Measurements from ENCODE around the gene ATAD3B. TPM values are rescaled to one million over a fixed set of nuclear protein-coding genes. Genes with fewer than 3 reads are reported as not detected.

ATAD3B gene
- polyA plus RNA-seq, 3 donors, result 2.3 to 23.3 (median 2.3) TPM

DNA sequence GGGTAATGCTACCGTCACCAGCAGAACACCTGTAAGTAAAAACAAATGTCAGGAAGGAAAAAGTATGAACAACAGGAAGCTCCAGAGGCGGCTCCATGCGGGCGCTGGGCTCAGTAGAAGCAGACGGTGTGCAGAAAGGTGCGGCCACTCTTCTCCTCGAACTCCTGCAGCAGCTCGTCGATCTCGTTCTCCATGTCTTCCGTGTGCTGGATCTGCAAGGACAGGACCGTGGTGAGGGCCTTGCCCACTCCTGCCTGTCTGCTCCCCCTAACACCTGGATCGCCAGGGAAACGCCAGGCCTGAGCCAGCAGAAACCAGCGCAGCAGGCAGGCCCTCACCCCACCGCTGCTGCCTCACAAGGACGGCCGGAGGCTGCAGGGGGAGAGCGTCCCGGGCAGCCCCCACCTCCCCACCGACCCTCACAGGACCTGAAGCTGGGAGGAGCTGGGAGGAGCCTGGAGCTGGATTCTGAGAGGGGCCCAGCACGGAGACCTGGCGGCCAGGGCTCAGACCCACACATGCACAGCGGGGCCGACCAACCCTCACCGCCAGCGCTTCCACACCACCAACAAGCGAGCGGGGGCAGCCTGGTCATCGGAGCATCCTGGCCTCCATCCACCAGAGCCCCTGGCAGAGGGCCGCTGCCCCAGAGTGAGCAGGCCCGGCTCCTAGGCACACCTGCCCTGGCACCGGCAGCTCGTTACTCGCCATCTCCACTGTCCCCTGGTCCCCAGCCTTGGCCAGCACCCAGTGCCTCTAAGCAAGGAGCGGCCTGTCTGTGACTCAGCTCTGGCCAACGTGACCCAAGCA, 70.6 kb downstream of the ATAD3B start:
- H2AFZ ChIP-seq (ENCODE audit: insufficient read depth, low read depth, low read length, poor library complexity, severe bottlenecking), result no peak overlapping the region
- H3K9ac ChIP-seq (ENCODE audit: insufficient read depth, low read length, poor library complexity, severe bottlenecking), result no peak overlapping the region
- H3K36me3 ChIP-seq (replicated peaks in 1 of 2; ENCODE audit: control insufficient read depth in 1 of 2, insufficient read depth in 2 of 2, low read length in 2 of 2), result peaks cover 37 to 46% of the 10 kb centered on the region in 2 donors
- H4K20me1 ChIP-seq (ENCODE audit: insufficient read depth, low read length), result peaks cover 12% of the 10 kb centered on the region
- TF ChIP-seq, protein P1, sequence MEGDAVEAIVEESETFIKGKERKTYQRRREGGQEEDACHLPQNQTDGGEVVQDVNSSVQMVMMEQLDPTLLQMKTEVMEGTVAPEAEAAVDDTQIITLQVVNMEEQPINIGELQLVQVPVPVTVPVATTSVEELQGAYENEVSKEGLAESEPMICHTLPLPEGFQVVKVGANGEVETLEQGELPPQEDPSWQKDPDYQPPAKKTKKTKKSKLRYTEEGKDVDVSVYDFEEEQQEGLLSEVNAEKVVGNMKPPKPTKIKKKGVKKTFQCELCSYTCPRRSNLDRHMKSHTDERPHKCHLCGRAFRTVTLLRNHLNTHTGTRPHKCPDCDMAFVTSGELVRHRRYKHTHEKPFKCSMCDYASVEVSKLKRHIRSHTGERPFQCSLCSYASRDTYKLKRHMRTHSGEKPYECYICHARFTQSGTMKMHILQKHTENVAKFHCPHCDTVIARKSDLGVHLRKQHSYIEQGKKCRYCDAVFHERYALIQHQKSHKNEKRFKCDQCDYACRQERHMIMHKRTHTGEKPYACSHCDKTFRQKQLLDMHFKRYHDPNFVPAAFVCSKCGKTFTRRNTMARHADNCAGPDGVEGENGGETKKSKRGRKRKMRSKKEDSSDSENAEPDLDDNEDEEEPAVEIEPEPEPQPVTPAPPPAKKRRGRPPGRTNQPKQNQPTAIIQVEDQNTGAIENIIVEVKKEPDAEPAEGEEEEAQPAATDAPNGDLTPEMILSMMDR (IDR thresholded peaks at IDR 0.05), result no peak
- H3K27ac ChIP-seq (ENCODE audit: low read depth in 1 of 2, low read length in 2 of 2), result no peak overlapping the region
- no peaks in the 10 kb centered on the region for H3K79me2 ChIP-seq (ENCODE audit: insufficient read depth, low read length)
- Mint-ChIP-seq H3K27ac (peak overlapping the region in 1 of 7 donors; percentile 53), H3K9me3 (peaks cover 0 to 5% (median 0%) of the 10 kb centered on the region in 7 donors), H3K4me3 (no peak overlapping the region), H3K27me3 (ENCODE audit: low read depth in 3 of 3) (peaks cover 4 to 28% (median 17%) of the 10 kb centered on the region in 3 donors), H3K36me3 (peaks cover 33 to 44% of the 10 kb centered on the region in 2 donors), H3K4me1 (no peaks in the 10 kb centered on the region)
- peaks cover 0 to 20% of the 10 kb centered on the region in 2 donors for H3K27me3 ChIP-seq (ENCODE audit: control insufficient read depth in 2 of 2, insufficient read depth in 2 of 2, low read length in 2 of 2)
- H3K4me1 ChIP-seq (ENCODE audit: control insufficient read depth in 1 of 2, insufficient read depth in 2 of 2, low read length in 2 of 2), result peaks cover 0 to 7% of the 10 kb centered on the region in 2 donors
- H3K4me2 ChIP-seq (replicated peaks; ENCODE audit: extremely low read depth, low read length, poor library complexity, severe bottlenecking), result no peak overlapping the region
- no peaks in the 10 kb centered on the region for H3K9me3 ChIP-seq (replicated peaks in 1 of 2; ENCODE audit: control insufficient read depth in 1 of 2, insufficient read depth in 1 of 2, low read length in 2 of 2)
- 92% methylated on average over 25 of the region's 37 CpGs for WGBS (ENCODE audit: insufficient coverage)
- no peak for DNase-seq
- no peak overlapping the region for H3K4me3 ChIP-seq (replicated peaks in 1 of 3; ENCODE audit: low read depth in 2 of 3, low read length in 3 of 3)
- intact Hi-C loops (cut with micrococcal nuclease), result no loop called here

DNA sequence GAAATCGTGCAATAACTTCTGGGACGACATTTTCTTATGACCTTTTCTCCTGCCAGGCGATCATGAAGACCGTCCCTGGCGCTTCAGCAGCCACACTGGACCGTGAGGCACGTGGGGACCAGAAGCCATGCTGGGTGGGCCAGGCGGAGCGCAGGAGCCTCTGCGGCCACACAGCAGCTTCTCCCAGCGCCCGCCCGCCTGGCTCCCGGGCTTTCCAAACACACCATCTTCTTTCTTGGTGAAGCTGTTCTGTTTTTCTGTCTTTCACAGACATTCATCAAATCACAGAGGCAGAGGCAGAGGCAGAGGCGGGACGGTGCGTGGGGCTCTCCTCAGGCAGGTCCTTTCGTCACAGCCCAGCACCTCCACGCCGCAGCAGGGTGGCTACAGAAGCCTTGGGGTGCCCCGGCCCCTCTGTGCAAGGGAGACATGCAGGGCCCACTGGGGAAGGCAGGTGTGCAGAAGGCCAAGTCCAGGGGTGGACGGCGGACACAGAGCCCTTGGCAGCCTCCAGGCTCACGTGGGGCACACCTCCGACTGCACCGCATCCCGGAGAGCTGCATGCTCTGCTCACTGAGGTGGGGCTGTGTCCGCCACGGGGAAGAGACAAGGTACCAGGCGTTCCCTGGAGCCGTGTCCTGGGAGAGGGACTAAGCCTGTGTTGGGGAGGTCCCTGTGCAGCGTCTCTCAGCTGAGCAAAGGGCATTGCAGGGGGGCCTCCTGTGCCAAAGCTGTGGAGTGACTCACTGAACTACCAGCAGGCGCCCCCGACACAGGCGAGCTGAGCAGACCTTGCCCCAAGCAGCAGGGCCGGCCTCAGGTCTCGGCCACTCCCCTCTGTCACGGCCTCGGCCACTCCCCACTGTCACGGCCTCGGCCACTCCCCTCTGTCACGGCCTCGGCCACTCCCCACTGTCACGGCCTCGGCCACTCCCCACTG, 71.5 kb downstream of the ATAD3B start:
- Mint-ChIP-seq H3K27me3 (ENCODE audit: low read depth in 3 of 3) (peaks cover 4 to 28% (median 17%) of the 10 kb centered on the region in 3 donors), H3K27ac (peak overlapping the region in 1 of 7 donors; percentile 68), H3K9me3 (peaks cover 0 to 5% (median 2%) of the 10 kb centered on the region in 7 donors), H3K4me3 (no peak overlapping the region), H3K36me3 (peaks cover 36 to 49% of the 10 kb centered on the region in 2 donors), H3K4me1 (no peaks in the 10 kb centered on the region)
- H3K9ac ChIP-seq (ENCODE audit: insufficient read depth, low read length, poor library complexity, severe bottlenecking), result no peak overlapping the region
- peaks cover 19% of the 10 kb centered on the region for H4K20me1 ChIP-seq (ENCODE audit: insufficient read depth, low read length)
- peaks cover 0 to 20% of the 10 kb centered on the region in 2 donors for H3K27me3 ChIP-seq (ENCODE audit: control insufficient read depth in 2 of 2, insufficient read depth in 2 of 2, low read length in 2 of 2)
- intact Hi-C loops (cut with micrococcal nuclease), result no loop called here
- no peak overlapping the region for H3K4me2 ChIP-seq (replicated peaks; ENCODE audit: extremely low read depth, low read length, poor library complexity, severe bottlenecking)
- no peak overlapping the region for H3K27ac ChIP-seq (ENCODE audit: low read depth in 1 of 2, low read length in 2 of 2)
- peaks cover 0 to 7% of the 10 kb centered on the region in 2 donors for H3K4me1 ChIP-seq (ENCODE audit: control insufficient read depth in 1 of 2, insufficient read depth in 2 of 2, low read length in 2 of 2)
- H3K4me3 ChIP-seq (replicated peaks in 1 of 3; ENCODE audit: low read depth in 2 of 3, low read length in 3 of 3), result no peak overlapping the region
- no peak overlapping the region for H2AFZ ChIP-seq (ENCODE audit: insufficient read depth, low read depth, low read length, poor library complexity, severe bottlenecking)
- 94% methylated on average over 43 of the region's 45 CpGs for WGBS (ENCODE audit: insufficient coverage)
- no peaks in the 10 kb centered on the region for H3K79me2 ChIP-seq (ENCODE audit: insufficient read depth, low read length)
- DNase-seq, result peak in 1 of 3 donors; percentile 8
- peaks cover 40 to 52% of the 10 kb centered on the region in 2 donors for H3K36me3 ChIP-seq (replicated peaks in 1 of 2; ENCODE audit: control insufficient read depth in 1 of 2, insufficient read depth in 2 of 2, low read length in 2 of 2)
- H3K9me3 ChIP-seq (replicated peaks in 1 of 2; ENCODE audit: control insufficient read depth in 1 of 2, insufficient read depth in 1 of 2, low read length in 2 of 2), result no peaks in the 10 kb centered on the region
- TF ChIP-seq, protein P1 (IDR thresholded peaks at IDR 0.05), result no peak

All from CD14-positive monocyte (primary cell).